Putamen (tissue), 1 donor: ENCODE measurements around the gene GMPPA.

Experiments
- DNase-seq: peaks from one replicate; pipeline ENCODE4 v3.0.0-alpha.2; 2016; ENCODE audit warnings: low spot score

Gene GMPPA

DNA sequence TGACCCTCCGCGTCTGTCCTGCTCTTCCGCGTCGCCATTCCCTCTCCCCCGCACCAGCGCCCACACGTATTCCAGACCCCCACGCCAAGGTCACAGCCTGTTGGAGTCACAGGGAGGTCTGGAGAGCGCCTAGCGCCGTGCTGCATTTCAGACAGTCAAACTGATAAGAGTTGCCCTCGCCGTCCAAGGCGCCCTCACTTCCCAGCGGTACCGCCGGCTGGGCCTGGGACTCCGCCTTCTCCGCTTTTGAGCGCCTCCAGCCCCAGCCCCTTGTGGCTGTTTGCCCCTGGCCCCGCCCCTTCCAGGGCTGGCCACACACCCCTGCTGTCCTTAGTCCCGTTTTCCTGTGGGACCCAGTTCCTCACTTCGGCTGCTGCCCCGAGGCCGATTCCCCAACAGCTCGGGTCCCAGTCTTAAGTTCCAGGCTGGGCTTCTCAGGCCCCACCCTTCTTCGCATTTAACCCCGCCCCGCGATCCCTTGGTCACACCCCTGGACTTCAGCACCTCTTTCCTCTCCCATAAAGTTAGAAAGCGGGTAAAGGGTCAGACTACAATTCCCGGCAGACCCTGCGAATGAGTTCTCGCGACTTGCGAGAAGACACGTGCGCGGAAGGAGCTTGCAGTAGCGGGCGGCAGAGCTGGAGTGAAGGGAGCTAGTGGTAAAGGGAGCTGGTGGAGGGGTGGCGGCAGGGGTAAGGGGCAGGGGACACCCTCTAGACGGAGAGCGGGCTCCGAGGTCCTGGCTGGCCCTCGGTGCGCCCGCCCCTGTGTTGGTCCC, at the start of gene GMPPA:
GMPPA (plus strand) TSS at position 612 of the 778 bp plus-strand sequence. CDS start 1,085 bp downstream, outside the sequence.
- peak; percentile 95 for DNase-seq

DNA sequence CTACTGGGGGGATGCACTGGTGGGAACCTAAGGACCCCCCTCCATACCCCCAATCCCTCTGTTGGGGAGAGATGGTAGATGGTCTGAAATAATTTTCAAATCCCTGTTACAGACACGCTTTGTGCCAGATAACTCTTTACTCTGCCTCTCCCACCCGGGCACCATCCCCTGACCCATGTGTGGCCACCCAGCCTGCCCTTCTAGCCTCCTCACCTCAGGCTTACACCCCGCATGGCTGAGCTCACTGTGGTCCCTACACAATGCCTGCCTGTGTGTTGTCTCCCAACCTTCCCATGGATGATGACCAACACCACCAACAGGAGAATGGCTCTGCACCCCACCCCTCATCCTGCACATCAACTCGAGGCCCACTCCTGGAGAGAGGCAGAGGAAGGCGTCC, 49.1 kb upstream of the GMPPA start:
- no peak for DNase-seq

DNA sequence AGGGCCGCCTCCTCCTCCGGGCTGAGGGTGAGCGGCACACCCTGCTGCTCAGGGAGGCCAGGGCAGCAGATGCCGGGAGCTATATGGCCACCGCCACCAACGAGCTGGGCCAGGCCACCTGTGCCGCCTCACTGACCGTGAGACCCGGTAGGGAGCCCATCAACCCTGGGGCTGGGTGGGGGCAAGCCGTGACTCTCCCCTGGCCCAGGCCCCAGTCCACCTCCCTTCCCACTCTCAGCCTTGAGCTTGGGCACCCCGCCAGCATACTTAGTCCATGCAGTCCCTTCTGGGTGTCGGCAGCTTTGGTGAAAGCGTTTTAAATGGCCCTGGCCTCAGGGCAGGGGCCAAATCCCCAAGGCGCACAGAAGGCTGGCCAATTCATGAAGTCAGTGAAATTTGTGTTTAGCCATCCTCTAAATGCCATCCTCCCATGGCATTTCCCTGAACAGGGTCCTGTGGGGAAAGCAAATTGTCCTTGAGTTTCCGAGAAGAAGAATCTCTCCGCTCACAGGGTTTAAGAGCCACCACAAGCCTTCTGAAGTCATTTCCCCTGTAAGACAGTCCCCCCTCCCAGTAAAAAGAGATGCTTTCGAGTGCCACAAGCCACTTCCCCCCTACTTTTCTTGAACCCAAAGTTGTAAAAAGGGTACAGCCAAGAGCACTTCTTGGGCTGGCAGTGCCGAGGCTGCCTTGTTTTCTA, 46.9 kb upstream of the GMPPA start:
- peak; percentile 11 for DNase-seq

DNA sequence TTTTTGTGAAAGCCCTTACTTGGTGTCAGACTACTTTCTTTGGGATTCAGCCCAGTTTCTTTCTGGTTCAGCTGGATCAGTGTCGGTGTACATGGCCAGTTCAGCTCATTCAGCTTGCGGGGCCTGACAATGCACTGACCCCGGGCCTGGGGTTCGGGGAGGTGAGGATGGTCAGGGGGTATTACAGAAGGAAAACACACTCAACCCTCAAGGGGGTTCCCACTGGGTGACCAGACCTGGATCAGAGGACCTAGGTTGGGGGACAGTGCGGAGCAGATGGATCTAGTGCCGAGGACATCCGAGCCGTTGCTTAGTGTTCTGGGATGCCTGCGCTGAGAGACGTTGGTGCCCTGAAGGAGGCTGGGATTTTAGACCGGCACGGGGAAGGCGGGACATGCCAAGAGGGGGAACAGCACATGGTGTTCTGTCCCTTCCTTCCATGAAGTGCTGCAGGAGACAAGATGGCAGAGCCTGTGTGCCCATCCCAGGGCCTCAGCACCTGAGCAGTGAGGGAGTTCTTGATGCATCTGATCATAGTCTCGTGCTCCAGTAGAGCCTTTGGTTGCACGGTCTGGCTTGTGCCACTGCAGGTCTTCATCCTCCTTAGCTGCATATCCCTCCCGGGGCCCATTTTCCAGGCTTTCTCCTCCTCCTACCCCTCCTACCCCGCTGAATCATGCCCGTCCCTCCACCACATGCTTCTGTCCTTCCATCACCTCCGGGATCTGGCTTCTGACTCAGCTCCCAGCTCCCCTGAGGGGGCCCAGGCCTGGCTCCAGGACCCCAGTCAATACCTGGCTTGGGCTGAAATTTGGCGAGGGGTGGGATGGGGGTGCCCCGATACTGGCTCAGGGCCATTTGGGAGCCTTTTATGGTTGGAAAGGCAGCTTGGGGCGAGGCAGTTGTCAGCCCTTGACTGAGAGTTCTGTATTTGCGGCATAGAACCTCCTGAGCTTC, 46.1 kb upstream of the GMPPA start:
- DNase-seq = peak; percentile 51

DNA sequence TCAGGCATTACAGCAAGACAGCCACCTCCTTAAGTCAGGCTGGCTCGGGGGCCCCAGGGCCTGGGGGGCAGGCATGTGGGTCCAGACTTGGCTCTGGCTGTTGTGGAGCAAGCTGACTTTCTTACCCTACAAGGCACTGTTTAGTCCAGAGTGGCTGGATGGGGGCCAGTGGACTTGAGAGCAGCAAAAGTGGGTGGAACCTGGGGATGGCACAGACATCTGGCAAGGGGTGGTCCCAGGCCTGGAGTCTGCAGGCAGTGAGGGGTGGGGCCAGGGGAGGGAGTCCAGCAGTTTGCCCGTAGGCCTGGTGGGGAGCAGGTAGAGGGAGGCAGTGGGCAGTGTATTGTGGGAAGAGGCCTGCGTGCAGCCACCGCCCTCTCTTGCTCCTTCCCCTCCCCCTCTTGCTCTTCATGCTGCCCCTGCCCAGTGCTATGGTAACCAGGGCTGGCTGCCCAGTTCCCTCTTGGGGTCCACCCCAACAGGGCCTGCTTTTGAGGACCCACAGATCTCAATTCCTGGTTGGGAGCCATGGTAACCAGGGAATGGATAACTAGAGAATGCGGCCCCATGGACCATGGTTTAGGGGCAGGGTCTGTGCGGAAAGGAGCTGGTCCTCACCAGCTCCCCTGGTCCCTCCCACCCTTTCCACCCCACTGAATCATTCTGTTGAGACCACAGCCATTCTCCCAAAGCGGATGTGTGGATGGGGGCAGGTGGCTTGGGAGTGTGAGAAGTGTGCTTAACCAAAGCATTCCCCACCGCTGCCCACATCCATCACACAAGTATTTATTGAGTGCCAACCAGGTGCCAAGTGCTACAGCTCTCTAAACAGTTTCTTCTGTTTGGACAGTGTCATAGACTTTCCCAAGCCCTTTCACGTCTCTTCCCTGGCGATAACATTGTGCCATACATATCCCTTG, 44.8 kb upstream of the GMPPA start:
- no peak for DNase-seq

DNA sequence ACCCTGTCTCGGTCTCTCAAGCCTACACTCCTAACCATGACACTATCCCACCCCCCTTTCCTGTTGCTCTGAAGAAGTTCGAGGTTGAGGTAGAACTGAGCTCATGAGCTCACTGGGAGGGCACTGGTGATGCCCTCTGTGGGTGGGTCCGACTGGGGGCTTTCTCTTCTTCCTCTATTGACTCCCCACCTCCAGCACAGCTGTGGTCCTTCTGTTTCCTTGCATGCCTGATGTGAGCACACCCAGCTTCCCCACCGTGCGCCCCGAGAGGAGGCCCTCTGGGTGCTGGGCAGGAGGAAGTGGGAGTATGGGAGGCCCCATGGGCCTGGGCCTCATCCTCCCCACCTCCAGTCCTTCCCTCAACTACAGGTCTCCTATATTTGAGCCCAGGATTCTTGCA, 43.1 kb upstream of the GMPPA start:
- no peak for DNase-seq

DNA sequence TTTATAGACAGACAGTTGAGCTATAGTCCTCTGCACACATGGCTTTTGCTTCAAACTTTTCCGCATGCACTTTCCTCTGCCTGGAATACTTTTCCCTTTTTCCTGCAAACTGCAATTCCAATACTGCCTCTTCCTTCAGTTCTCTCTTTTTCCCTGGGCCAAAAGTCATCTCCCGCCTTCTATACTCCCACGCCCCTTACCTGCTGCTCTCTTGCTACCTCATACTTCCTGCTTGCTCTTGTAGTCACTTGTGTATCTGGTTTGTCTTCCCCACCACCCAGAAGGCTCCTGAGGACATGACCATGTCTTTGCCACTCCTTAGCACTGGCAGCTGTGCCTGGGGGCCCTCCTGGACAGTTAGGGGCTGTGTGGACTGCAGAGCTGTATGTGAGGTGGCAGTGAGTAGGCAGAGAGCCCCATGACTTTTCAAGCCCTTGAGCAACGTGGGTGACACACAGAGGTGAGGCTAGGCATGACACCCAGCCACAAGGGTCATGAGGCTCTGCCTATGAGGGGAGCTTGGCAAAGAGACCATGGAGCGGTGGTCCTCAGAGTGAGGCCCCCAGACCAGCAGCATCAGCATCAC, 40.8 kb upstream of the GMPPA start:
- DNase-seq = peak; percentile 38

DNA sequence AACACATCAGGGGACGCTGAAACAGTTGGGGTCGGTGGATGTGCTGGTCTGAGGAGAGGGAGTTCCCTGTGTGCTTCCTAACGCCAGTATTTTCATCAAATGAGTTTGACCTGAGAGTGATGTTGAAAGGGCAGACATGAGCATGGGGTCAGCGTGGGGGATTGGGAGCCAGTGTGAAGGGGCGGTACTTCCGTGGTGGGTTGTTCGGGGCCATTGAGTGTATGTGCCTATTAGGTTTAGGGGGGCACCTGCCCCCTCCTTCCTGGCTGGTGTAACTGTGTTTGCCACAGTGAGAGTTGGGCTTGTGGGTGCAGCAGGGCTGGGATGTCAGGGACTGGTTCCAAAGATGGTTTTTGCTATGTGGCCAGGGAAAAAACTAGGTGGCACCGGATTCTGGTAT, 39.7 kb upstream of the GMPPA start:
- DNase-seq = no peak

DNA sequence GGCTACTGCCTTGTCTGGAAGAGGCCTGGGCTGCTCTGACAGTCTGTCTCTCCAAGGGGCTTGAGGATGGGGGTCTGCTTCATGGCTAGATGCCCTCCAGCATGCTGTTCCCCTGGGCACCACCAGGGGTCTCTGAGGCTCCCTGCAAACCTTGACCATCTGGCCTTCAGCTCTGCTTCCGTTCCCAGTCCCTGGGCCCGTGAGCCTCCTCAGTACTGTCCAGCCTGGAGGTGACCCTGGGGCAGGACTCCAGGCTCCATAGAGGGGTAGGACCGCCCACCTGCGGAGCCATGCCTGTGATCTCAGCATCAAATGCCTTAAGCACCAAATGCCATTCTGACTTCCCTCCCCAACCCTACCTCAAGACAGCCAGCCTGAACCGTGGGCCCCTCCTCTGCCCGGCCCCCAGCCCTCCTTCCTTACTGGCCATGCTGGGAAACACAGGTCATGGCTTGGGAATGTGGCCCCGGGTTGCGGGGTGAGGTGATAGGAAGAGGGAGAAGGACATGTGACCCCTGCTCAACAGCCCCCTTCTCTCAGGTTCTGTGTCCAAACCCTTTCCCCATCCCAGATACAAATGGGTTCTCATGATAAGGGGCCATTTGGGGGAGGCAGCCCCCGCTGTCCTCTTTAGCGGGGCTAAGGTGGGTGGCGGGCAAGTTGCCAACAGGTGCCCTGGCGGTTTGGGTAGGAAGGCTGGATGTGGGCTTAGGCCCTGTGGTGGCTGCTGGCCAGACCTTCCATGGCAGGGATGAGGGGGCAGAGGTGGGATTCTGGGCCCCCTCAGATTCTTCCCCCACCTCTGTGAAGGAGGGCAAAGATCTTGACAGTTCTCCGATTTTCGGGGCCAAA, 39.0 kb upstream of the GMPPA start:
- DNase-seq = no peak

DNA sequence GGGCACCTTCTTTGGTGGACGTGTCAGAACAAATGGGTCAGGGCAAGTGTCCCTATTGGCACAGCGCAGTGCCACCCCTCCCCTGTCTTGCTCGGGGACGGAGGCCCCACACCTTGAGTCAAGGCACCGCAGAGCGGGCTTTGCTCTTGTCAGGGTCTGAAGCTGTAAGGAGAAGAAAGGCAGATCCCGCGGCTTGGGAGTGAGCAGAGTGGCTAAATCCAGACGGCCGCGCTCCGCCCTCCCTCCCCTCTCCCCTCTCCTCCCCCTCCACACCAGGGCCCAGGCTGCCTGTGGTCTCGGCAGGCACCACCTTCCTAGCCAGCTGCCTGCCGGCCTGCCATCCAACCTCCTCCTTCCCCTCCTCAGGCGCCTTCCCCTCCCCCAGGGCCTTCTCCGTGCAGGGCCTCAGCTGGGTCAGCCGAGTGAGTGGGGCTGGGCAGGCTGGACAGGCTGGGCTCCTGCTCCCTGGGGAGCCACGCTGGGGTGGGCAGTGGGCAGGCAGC, 38.2 kb upstream of the GMPPA start:
- peak; percentile 42 for DNase-seq

DNA sequence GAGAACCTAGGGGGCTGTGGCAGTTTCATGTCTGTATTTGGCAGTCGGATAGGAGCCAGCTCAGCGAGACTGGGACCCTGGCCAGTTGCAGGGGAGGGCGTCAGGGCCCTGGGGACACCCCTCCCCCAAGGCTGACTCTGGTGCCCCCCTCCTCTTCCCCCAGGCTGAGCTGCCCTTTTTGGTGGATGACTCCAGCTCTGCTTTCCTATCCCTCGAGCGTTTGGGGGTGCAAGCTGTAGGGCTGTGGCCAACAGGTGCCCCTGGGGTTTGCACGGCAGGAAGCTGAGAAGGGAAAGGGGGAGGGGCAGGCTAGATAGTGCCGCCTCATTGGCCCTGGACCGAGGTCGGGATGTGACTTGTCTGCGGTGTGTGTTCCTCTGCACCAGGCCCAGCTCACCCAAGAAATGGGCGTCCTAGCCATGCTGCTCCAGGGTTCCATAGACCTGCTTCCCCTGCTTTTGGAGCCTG, 37.6 kb upstream of the GMPPA start:
- no peak for DNase-seq

DNA sequence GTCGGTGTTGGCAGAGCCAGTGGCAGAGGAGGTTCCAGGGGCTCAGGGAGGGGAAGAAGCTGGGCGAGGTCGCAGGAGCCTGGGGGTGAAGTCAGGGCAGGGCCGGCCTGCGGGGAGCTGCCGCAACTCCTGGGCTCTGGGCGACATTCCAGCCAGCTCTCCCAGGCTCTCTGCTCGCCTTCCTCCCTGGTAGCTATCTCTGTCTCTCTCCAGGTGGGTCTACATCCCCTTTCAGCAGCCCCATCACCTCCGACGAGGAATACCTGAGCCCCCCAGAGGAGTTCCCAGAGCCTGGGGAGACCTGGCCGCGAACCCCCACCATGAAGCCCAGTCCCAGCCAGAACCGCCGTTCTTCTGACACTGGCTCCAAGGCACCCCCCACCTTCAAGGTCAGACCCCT, 37.0 kb upstream of the GMPPA start:
- DNase-seq = no peak

DNA sequence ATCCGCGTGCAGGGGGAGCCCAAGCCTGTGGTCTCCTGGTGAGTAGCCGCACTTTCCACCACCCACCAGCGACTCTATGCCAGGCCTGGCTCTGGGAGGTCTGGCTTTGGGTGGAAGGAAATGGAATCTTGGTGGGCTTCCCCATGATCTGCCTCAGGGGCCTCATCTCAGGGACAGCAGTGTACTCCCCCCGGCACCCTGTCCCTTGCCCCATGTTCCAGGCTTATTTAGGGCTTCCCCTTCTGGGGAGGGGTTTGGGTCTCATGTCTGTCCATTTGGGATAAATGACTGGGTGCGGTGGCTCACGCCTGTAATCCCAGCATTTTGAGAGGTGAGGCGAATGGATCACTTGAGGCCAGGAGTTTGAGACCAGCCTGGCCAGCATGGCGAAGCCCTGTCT, 36.3 kb upstream of the GMPPA start:
- no peak for DNase-seq

DNA sequence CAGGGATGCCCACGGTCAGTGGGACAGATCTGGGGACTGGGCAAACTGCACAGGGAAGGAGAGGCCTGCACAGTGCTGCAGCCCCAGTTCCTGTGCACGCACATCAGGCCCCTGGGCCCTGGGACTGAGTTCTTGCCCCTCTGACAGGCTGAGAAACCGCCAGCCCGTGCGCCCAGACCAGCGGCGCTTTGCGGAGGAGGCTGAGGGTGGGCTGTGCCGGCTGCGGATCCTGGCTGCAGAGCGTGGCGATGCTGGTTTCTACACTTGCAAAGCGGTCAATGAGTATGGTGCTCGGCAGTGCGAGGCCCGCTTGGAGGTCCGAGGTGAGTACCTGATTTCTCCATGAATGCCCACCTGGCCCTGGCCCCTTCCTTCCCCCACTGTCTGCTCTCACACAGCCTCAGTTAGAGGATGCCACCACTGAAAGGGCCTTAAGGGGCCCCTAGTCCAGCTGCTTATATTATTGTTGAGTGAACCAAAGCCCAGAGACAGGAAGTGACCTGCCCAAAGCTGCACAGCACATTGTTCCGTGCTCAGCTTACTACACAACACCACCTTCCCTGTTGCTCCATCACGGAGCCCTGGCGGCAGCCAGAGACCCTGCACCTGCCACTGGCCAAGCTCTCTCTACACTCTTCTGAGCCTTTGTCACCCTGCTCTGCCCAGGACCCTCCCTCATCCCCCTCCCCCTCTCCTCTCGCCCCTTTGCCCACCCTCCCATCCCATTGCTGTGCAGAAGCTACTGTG, 34.2 kb upstream of the GMPPA start:
- DNase-seq = no peak

DNA sequence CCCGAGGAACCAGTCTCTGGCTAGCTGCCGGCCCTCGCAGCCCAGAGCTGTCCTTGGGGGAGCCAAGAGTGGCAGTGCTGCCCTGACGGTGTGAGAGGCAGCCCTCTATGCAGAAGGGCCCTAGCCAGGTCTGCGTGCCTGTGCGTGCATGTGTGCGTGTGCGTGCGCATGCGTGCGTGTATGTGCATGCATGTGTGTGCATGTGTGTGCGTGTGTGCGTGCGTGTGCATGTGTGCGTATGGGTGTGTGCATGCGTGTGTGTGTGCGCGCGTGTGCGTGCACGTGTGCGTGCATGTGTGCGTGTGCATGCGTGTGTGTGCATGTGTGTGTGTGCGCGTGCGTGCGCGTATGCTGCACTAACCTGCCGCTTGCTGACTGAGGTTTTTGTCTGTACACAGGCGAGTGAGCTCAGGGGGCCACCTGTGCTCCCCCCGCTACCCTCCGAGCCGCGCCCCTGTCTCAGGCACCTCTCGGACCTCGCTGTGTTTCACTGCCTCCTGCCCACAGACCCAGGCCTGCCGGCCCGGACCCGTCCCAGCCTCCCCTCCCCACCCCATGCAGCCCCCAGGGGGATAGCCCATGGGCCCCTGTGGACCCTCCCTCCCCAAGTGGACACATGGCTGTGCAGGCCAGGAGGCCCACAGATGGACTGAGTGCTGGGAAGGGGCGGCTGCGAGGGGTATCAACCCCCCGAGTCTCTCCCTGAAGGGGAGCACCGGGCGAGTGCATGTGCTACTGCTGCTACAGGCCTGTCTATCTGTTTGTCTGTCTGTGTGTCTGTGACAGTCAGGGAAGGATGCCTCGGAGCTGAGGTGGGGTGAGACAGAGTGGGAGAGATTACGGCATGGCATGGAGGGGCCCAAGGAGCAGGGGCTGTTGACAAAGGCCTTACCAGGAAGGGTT, 32.8 kb upstream of the GMPPA start:
- DNase-seq = no peak

DNA sequence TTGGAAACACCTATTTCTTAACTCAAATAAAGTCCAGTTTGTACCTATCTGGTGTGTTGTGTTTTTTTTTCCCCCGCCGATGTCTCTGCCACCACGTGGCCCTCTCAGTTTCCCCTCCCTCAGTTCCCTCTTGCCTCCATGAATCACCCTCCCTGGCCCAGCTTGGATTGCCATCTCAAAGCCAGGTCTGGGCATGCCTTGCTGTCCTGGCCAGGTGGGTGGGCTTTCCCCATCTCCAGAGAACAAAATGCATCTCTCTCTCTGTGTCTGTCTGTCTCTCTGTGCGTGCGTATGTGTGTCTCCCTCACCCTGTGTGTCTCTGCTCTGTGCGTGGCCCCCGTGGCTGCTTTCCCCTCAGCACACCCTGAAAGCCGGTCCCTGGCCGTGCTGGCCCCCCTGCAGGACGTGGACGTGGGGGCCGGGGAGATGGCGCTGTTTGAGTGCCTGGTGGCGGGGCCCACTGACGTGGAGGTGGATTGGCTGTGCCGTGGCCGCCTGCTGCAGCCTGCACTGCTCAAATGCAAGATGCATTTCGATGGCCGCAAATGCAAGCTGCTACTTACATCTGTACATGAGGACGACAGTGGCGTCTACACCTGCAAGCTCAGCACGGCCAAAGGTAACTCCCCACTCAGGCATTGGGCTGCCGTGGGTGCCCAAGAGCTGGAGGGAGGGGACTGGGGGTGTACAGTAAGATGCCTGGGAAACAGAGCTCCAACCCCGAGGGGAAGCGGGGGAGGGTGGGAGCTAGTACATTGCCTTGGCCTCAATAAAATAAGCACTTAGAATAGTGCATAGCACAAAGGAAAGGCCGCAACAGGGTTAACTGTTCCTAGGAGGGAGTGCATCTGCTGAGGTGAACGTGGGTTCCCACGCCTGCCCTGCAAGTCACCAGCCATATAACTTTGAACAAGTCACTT, 31.6 kb upstream of the GMPPA start:
- peak; percentile 44 for DNase-seq

DNA sequence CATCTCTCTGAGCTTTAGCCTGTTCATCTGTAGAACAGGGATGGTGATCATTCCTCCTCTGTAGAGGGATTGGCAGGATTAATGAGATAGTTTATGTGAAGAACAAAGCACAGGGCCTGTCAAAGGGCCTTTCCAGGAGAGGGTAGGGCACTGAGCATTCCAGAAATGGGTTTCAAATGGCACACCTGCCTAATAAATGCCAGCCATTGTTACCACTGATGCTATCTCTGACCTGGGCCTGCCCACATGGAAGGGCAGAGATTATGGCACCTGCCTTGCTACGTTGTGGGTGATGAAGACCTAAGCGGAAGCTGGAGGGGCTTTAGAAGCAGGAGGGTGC, 31.0 kb upstream of the GMPPA start:
- DNase-seq = no peak
